IMR-90 (cell line): ENCODE measurements around the gene SORCS1. TPM values are rescaled to one million over a fixed set of nuclear protein-coding genes. Genes with fewer than 3 reads are reported as not detected.

Experiments
- ATAC-seq: fragments of 200-7000 bp; cut with Tn5 transposase; 2 replicates; pipeline ENCODE4 v1.9.1; 2020; ENCODE audit warnings: low read depth, mild to moderate bottlenecking, moderate library complexity
- BruUV-seq: library from RNA; stranded (reverse); fragments of 400-500 nt; replicated peaks from 2 replicates; lab custom pipeline; 2021; lab: Mats Ljungman, UMichigan
- CTCF ChIA-PET: fragments of 300-600 bp; formaldehyde crosslinking; extraction: SDS; loops from one replicate; lab custom pipeline; 2021; ENCODE audit warnings: antibody characterized with exemption; lab: Yijun Ruan, JAX
- POLR2A ChIA-PET: fragments of 300-600 bp; sonication (Branson Sonifier 250); formaldehyde crosslinking; loops from one replicate; lab custom pipeline; 2022; ENCODE audit warnings: antibody characterized with exemption; ENCODE audit not compliant: unreplicated experiment; lab: Charles Lee
- DNase-seq: peaks from one replicate; pipeline ENCODE4 v3.0.0; 2013
- H2AFZ ChIP-seq: replicated peaks from 2 replicates; pipeline ENCODE3; 2013; ENCODE audit warnings: low read length, mild to moderate bottlenecking; ENCODE audit not compliant: poor library complexity
- H2AK5ac ChIP-seq: 2 replicates; pipeline ENCODE4 v1.6.1; 2013; ENCODE audit warnings: low read depth, low read length, inconsistent platforms
- H2AK9ac ChIP-seq: replicated peaks from 2 replicates; pipeline ENCODE3; 2013; ENCODE audit warnings: mild to moderate bottlenecking, low read depth, low read length, moderate library complexity; ENCODE audit not compliant: poor library complexity
- H2BK120ac ChIP-seq: 2 replicates; pipeline ENCODE4 v1.6.1; 2013; ENCODE audit warnings: low read depth, low read length, inconsistent platforms
- H2BK15ac ChIP-seq: 3 replicates; pipeline ENCODE4 v1.6.1; 2013; ENCODE audit warnings: low read depth, low read length, inconsistent platforms
- H2BK20ac ChIP-seq: 2 replicates; pipeline ENCODE4 v1.6.1; 2013; ENCODE audit warnings: low read depth, mild to moderate bottlenecking, inconsistent platforms, low read length, moderate library complexity
- H2BK5ac ChIP-seq: 2 replicates; pipeline ENCODE4 v1.6.1; 2013; ENCODE audit warnings: mild to moderate bottlenecking, low read depth, low read length, inconsistent platforms; ENCODE audit not compliant: poor library complexity, severe bottlenecking
- H3K14ac ChIP-seq: replicated peaks from 2 replicates; pipeline ENCODE4 v1.6.1; 2013; ENCODE audit warnings: low read depth, low read length, inconsistent platforms
- H3K18ac ChIP-seq: 2 replicates; pipeline ENCODE4 v1.6.1; 2013; ENCODE audit warnings: low read depth, low read length, control low read depth
- H3K23ac ChIP-seq: 2 replicates; pipeline ENCODE4 v1.6.1; 2013; ENCODE audit warnings: low read depth, low read length, inconsistent platforms
- H3K27ac ChIP-seq: 2 replicates; pipeline ENCODE4 v1.5.1; 2013; ENCODE audit warnings: mild to moderate bottlenecking, control low read depth, low read length; ENCODE audit not compliant: insufficient read depth
- H3K27me3 ChIP-seq: 2 replicates; pipeline ENCODE4 v1.6.1; 2013; ENCODE audit warnings: low read length; ENCODE audit not compliant: control insufficient read depth, insufficient read depth
- H3K36me3 ChIP-seq: 2 replicates; pipeline ENCODE4 v1.6.1; 2013; ENCODE audit warnings: low read length, mixed read lengths; ENCODE audit not compliant: control insufficient read depth, insufficient read depth
- H3K4ac ChIP-seq: 2 replicates; pipeline ENCODE4 v1.6.1; 2013; ENCODE audit warnings: low read depth, low read length, inconsistent platforms
- H3K4me1 ChIP-seq: 2 replicates; pipeline ENCODE4 v1.6.1; 2013; ENCODE audit warnings: low read length, mixed read lengths; ENCODE audit not compliant: control insufficient read depth, insufficient read depth
- H3K4me2 ChIP-seq: 2 replicates; pipeline ENCODE4 v1.6.1; 2013; ENCODE audit warnings: low read depth, mild to moderate bottlenecking, control low read depth, low read length, moderate library complexity
- H3K4me3 ChIP-seq: 2 replicates; pipeline ENCODE4 v1.5.1; 2013; ENCODE audit warnings: low read depth, mild to moderate bottlenecking, control low read depth, low read length, moderate library complexity; ENCODE audit not compliant: insufficient read depth
- H3K56ac ChIP-seq: 2 replicates; pipeline ENCODE4 v1.6.1; 2013; ENCODE audit warnings: low read length, inconsistent platforms; ENCODE audit not compliant: insufficient read depth; ENCODE audit errors: extremely low read depth
- H3K79me1 ChIP-seq, 2 experiments: 2 replicates each; pipeline ENCODE4 v1.6.1; 2013; ENCODE audit warnings: low read length in 2 of 2, inconsistent platforms in 1 of 2, low read depth in 1 of 2
- H3K9ac ChIP-seq: 2 replicates; pipeline ENCODE4 v1.6.1; 2013; ENCODE audit warnings: low read depth, low read length, control low read depth
- H3K9me1 ChIP-seq: 2 replicates; pipeline ENCODE4 v1.6.1; 2013; ENCODE audit warnings: low read length, inconsistent platforms; ENCODE audit not compliant: insufficient read depth
- H3K9me3 ChIP-seq: 2 replicates; pipeline ENCODE4 v1.6.1; 2013; ENCODE audit warnings: low read length; ENCODE audit not compliant: control insufficient read depth, insufficient read depth
- H4K20me1 ChIP-seq: 2 replicates; pipeline ENCODE4 v1.6.1; 2013; ENCODE audit warnings: low read length, inconsistent platforms; ENCODE audit not compliant: insufficient read depth
- H4K5ac ChIP-seq: 2 replicates; pipeline ENCODE4 v1.6.1; 2013; ENCODE audit warnings: mild to moderate bottlenecking, low read depth, low read length, control low read depth
- H4K8ac ChIP-seq, 2 experiments: 2 replicates each; pipeline ENCODE4 v1.6.1; 2013; ENCODE audit warnings: low read depth in 2 of 2, low read length in 2 of 2, control low read depth in 1 of 2, inconsistent platforms in 1 of 2
- H4K91ac ChIP-seq: 2 replicates; pipeline ENCODE4 v1.6.1; 2013; ENCODE audit warnings: low read depth, low read length, inconsistent platforms; ENCODE audit not compliant: insufficient read depth
- POLR2A ChIP-seq: IDR thresholded peaks from 2 replicates; pipeline ENCODE4 v1.6.1; 2012; ENCODE audit warnings: mild to moderate bottlenecking, low read depth, low read length
- WGBS, 2 experiments: methylation state at CpG; one replicate each; pipeline versions ENCODE4 v1.1.5 to v1.1.7; 2013; ENCODE audit warnings: missing lambda C conversion rate in 2 of 2; ENCODE audit not compliant: insufficient read length in 1 of 2; ENCODE audit errors: extremely low coverage in 2 of 2; 5-methylcytosine and 5-hydroxymethylcytosine counted together
- dilution Hi-C: fragments of 300-500 bp; cut with HindIII; formaldehyde crosslinking; loops from one replicate; pipeline ENCODE4 v1.14.3; 2018; ENCODE audit warnings: low sequenced_read_pairs; ENCODE audit not compliant: unreplicated experiment
- in situ Hi-C: fragments of 300-500 bp; cut with MboI; formaldehyde crosslinking; loops from 3 replicates; pipeline ENCODE4 v1.14.3; 2019; ENCODE audit warnings: low sequenced_read_pairs, inconsistent platforms, mixed read lengths
- intact Hi-C: fragments of 100-400 bp; cut with micrococcal nuclease; formaldehyde crosslinking; loops from 2 replicates; pipeline ENCODE4 v1.10.0; 2022
- polyA plus RNA-seq, 3 experiments: library from polyadenylated mRNA; depleted of rRNA; stranded (reverse); fragments of >200 nt; gene quantifications; 2 replicates each; pipeline ENCODE4 v1.2.3, GENCODE V29; 2012; ENCODE audit warnings: low replicate concordance in 1 of 3
- total RNA-seq: library from RNA; depleted of rRNA; stranded (reverse); fragments of >200 nt; gene quantifications from 2 replicates; pipeline ENCODE4 v1.2.3, GENCODE V29; 2012

SORCS1 gene
- total and polyA plus RNA-seq, 2 of the 4 experiments (the other 2 are of a cell fraction) = under 0.01 TPM; not detected in 1

GRCh38 chr10:107019154-107019553 lies 145.4 kb downstream of the SORCS1 start:
- Histone ChIP-seq H3K56ac (no peak overlapping the region), H3K79me1 (no peaks in the 10 kb centered on the region), H3K4me3 (no peak overlapping the region), H3K4me1 (no peaks in the 10 kb centered on the region), H2AFZ (no peak overlapping the region), H3K4ac (no peak overlapping the region), H3K14ac (no peak overlapping the region), H2BK15ac (no peak overlapping the region), H3K23ac (no peak overlapping the region), H3K27ac (no peak overlapping the region), H2BK20ac (no peak overlapping the region), H3K9ac (no peak overlapping the region), H2BK5ac (no peak overlapping the region), H3K4me2 (no peak overlapping the region), H3K9me3 (peaks cover 5% of the 10 kb centered on the region), H3K18ac (no peak overlapping the region), H4K91ac (no peak overlapping the region), H3K27me3 (no peaks in the 10 kb centered on the region), H4K20me1 (no peaks in the 10 kb centered on the region), H4K8ac (no peak overlapping the region), H3K36me3 (no peaks in the 10 kb centered on the region), H2AK9ac (no peak overlapping the region), H3K9me1 (no peaks in the 10 kb centered on the region), H2AK5ac (no peak overlapping the region), H4K5ac (no peak overlapping the region), H2BK120ac (no peak overlapping the region)
- no TSS peak for BruUV-seq
- dilution Hi-C loops = no loop called here
- in situ Hi-C loops = no loop called here
- POLR2A ChIA-PET = no interaction called here
- no CpG with 5 or more reads among the region's 2 CpGs for WGBS, 2 experiments
- ATAC-seq (no peak), DNase-seq (no peak)
- TF ChIP-seq POLR2A = no peak
- CTCF ChIA-PET = interaction anchor here (0.7 kb wide), 1 partner anchor 608 kb away, joined by 5 read pairs; no protein-coding TSS in a partner anchor
- intact Hi-C loops = no loop called here
